A673 (cell line): ENCODE data around the gene FAM241B.

Source experiments
- CTCF ChIP-seq: fragments of 300-800, 200-600 bp; sonication (generic); conservative IDR thresholded peaks from 2 replicates; pipeline ENCODE4 v1.5.1; 2017; ENCODE audit warnings: low read depth, mild to moderate bottlenecking, antibody characterized with exemption, low read length, moderate library complexity, mixed read lengths
- EZH2 ChIP-seq: fragments of 200-600 bp; sonication (generic); IDR thresholded peaks from 2 replicates; pipeline ENCODE4 v1.6.1; 2017; ENCODE audit warnings: borderline replicate concordance, low read depth, mild to moderate bottlenecking, mixed read lengths, antibody characterized with exemption, low read length; ENCODE audit not compliant: poor library complexity, severe bottlenecking

GRCh38 chr10:69619626-69620025 lies 10.4 kb upstream of the FAM241B start:
- no peak for TF ChIP-seq CTCF
- TF ChIP-seq EZH2 = no peak
